Epithelial cell of esophagus (primary cell): ENCODE measurements around the gene TLX1.

Experiments used
- DNase-seq: peaks from one replicate; pipeline ENCODE4 v3.0.0; 2010; ENCODE audit warnings: low read depth
- H3K4me3 ChIP-seq: 2 replicates; pipeline ENCODE4 v1.5.1; 2011; ENCODE audit warnings: mild to moderate bottlenecking, low read length, control low read depth
- TF ChIP-seq, protein P1 (sequence below): IDR thresholded peaks from 2 replicates; pipeline ENCODE4 v1.5.1; 2011; ENCODE audit warnings: low read depth, mild to moderate bottlenecking, low read length, control low read depth, inconsistent platforms; ENCODE audit not compliant: insufficient read depth; ENCODE audit errors: missing control alignments

The TLX1 gene

DNA sequence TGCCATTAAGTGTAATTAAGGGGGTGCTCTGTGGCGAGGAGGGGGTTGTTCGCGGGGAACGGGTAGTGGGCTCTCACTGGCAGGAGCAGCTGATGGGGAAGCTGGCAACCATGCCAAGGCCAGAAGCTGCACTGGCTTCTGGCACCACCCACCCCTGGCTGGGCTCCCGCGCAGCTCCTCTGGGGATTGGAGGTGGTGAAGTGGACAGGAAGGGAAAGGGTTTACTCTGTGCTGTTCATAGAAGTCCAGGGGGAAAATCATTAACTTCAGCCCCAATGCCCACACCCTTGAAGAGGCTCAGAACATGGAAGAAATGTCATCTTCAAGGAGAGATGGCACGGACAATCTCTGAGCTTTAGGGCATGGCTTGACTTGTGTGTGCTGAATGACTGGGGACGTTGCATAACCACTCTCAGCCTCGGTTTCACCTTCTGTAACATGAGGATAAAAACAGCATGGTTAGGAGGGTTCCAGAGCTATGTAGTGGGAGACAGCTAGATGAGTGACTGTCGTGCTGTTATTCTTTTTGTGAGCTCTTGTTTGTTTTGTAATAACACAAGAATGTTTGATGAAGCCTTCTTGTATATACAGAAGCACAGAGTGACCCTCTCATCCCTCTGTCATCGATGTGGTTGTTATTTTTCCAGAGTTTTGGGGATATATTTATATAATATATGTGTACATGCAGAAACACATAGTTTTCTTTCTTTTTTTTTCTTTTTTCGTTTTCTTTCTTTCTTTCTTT lies 39.4 kb upstream of the TLX1 start:
- peak; percentile 66 for DNase-seq
- TF ChIP-seq, protein P1, sequence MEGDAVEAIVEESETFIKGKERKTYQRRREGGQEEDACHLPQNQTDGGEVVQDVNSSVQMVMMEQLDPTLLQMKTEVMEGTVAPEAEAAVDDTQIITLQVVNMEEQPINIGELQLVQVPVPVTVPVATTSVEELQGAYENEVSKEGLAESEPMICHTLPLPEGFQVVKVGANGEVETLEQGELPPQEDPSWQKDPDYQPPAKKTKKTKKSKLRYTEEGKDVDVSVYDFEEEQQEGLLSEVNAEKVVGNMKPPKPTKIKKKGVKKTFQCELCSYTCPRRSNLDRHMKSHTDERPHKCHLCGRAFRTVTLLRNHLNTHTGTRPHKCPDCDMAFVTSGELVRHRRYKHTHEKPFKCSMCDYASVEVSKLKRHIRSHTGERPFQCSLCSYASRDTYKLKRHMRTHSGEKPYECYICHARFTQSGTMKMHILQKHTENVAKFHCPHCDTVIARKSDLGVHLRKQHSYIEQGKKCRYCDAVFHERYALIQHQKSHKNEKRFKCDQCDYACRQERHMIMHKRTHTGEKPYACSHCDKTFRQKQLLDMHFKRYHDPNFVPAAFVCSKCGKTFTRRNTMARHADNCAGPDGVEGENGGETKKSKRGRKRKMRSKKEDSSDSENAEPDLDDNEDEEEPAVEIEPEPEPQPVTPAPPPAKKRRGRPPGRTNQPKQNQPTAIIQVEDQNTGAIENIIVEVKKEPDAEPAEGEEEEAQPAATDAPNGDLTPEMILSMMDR = no peak
- H3K4me3 ChIP-seq = no peak overlapping the region

DNA sequence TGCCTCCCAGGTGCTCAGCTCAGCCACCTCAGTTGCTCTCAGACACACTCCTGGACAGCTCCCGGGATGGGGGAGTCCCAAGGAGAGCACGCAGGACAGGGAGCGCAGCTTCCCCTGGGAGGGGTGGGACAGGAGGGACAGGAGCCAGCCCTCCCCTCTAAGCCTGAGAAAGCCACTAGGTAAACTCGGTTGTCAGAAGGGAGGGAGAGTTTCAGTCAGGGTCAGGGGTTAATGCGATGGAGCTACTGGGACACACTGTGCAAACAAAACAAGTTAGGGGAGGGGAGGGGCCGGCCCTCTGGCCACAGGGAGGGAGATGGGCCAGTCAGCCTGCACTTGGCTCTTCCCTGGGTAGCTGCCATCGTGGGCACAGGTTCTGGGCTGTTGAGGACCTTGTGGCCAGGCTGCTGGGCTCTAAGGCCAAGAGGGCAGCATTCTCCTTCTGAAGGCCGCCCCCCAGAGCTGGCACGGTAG lies 38.2 kb upstream of the TLX1 start:
- TF ChIP-seq, protein P1 = no peak
- no peak for DNase-seq
- no peak overlapping the region for H3K4me3 ChIP-seq

DNA sequence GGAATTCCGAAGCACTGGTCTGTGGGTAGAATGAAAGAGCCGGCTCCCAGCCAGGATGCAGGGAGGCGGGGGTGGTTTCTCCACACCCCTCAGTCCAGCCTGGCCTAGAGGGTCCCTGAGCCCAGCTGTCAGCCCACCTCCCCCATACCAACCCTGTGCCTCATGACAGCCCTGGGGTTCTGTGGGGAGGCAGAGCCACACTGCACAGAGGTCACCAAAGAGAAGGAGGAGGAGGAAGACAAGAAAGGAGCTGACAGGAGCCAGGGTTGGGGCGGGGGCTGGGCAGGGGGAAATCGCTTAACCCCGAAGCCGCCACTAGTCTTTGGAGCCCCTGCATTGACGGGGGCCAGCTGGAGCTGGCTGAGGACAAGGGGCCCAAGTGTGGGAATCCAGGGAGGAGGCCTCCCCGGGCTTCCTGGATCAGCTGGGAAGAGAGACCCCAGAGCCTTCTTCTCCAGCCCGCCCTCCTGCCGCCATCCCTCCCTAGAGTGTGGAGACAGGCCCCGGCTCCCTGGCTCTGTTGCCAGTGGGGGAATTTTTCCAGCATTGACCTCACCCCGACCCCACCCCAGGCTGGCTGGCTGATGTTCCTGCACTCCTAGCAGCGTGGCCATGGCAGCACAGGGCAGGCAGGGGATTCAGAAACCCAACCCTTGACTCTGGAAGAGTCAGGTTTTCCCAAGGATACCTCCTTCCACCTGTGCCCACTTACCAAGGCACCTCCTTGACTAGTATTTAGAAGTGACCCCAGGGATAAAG lies 36.8 kb upstream of the TLX1 start:
- no peak overlapping the region for H3K4me3 ChIP-seq
- TF ChIP-seq, protein P1 = no peak

DNA sequence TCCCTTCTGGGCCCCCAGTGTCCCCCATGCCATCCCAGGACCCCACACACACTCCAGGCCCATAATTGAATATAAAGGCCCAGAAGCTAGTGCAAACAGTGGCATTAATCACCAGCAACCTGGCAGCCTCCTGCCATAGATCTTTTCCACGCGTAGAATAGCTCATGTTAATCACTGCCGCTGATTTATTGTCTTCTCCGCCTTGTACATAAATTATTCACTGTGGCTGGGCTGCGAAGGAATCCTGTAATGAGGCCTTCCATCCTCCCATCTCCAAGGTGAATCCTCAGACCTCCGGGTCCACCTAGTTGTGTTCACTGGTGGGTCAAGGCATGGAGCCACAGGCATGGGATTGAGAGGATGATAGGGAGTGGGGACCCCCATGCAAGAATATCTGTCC lies 36.1 kb upstream of the TLX1 start:
- DNase-seq = no peak
- TF ChIP-seq, protein P1 = no peak
- no peak overlapping the region for H3K4me3 ChIP-seq

More for the DNA sequence above, 36.8 kb upstream of the TLX1 start:
- no peak for DNase-seq

DNA sequence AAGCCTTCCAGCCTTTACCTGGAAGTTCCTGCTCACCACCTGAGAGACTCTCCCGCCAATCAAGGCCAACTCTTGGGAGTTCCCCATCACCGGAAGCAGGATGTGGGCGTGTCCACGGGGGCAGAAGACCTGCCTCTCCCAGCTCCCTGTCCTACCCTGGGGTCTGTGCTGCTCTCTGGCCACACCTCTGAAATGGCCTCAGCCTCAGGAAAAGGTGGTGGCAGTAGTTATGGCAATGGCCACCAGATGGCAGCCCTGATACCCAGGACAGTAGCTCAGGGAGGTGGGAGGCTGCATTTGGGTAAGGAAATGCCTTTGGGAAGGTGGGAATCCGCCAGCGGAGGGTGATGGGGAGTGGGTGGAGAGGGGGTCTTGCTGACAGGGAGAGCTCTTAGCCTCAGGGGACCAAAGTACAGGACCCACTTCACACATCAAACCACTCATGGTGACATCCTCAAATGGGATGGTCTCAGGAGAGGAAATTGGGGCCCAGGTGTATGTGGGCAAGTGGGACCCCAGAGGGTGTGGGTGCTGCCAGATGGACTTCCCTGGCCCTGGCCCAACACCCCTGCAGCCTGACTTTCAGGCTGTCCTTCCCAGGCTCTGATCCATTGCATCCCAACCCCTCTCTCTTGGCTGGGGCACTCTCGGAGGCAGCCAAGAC lies 35.4 kb upstream of the TLX1 start:
- H3K4me3 ChIP-seq = no peak overlapping the region
- TF ChIP-seq, protein P1 = peak; percentile 94
- peak; percentile 85 for DNase-seq

DNA sequence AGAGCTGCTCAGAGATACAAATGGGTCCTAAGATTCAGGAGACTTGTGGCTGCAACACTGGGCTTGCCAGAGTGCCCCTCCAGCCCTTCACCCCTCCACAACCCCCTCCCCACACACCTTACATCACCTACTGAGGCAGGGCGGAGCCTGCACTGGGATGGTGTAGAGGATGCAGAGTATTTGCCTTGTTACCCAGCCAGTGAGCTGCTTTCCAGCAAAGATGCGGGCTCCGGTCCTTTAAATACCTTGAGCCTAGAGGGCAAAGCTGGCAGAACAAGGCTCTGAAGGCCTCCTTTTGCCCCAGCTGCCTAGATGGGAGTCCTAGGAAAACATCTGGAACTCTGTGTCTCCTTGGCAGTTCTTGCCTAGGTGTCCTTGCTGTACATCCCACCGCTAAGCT lies 34.7 kb upstream of the TLX1 start:
- no peak for DNase-seq
- TF ChIP-seq, protein P1 = no peak

More for the DNA sequence above, 34.7 kb upstream of the TLX1 start:
- H3K4me3 ChIP-seq = no peak overlapping the region
